Measurements from ENCODE around the gene VDAC1. TPM values are rescaled to one million over a fixed set of nuclear protein-coding genes. Genes with fewer than 3 reads are reported as not detected.

The VDAC1 gene
- total RNA-seq, 1 donor from 2014 or later, result 207 TPM

DNA sequence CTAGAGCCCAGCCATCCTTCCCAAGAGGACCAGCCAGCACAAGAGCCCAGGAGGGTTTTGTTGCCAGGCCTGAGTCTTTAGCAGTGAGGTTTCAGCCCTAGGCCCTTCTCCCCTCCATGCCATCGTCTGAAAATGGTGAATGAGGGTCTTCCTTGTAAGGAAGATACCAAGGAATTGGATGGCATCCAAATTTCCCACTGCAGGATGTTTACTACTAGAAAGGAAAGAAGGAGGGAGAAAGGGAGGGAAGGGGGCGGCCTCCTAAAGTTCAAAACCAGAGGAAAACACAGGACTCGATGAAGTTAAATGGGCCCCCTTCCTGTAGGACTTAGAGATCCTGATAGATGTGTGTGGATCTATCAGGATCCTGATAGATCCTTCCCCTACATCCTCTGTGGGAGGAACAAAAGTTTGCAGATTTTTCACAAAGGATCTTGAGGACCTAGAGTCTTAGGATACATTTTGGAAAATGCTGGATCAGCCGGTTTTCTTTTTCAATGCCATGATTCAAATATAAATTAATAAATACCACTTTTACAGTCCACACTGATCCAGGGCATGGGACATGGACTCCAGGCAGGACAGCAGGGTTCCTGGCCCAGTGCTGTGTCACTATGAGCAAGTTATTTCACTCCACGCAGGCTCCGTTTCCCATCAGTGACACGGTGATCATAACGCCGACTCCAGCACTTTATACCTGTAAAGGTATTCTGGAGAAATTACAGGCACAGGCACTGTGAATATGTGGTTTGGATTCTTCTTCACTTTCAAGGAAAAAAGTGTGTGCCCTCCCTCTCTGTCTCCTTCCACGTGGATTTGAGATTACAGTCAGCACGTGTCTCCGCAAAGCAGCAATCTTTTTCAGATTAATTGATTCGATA, 77.2 kb downstream of the VDAC1 start:
- DNase-seq (ENCODE audit: low spot score), result no peak

DNA sequence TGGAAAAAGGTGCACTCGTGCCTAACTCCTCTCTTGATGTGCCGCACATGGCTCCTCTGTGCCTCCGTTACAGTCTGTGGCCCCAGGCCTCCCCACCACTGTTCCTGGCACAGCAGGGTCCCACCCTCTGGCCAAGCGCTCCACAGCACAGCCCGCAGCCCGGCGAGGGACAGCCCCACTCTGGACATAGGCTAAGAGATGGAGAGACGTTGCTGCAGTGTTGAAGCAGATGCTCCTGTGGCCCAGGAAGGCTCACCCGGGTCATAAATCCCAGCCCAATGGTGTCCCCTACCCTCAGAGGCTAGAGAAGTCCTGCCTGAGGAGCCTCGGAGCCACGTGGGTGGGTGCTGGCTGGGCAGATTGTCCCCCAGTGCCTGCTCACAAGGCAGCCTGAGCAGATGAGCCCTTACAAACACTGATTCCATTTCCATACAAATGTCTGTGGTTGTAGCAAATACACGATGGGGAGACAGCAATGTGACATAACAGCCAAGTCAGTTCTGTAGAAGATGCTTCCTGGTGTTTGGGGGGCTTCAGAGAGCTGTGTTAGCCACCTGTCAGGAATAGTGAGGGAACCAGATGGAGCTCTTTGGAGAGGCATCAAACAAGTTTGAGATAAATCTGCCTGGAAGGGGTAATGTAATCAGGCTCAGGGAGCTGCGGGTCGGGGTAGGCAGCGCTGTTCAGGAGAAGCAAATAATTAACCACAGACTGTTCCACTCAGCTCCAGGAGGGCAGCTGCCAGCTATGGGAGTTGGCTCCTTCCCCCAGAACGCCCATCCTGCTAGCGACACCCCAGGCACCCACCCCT, 78.1 kb downstream of the VDAC1 start:
- DNase-seq (ENCODE audit: low spot score), result no peak

DNA sequence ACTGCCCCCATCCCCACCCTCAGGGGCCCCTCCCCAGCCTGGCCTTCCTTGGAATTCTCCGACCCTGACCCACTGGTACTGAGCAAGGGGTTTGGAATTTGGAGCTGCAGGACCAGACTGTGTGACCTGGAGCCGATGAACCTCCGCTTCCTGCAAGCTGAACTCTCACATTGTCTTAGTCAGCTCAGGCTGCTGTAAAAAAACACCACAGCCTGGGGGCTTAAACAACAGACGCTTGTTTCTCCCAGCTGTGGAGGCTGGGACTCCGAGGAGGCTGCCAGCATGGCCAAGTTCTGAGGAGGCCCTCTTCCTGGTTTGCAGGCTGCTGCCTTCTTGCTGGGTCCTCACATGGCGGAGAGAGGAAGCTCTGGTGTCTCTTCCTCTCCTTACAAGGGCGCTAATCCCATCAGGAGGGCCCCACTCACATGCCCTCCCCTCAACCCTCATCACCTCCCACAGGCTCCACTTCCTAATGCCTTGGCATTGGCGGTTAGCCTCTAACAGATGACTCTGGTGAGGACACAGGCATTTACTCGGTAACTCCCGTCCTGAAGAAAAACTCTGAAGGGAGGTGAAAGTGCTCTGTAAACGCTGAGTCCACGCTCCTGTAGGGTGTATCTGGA, 78.8 kb downstream of the VDAC1 start:
- no peak for DNase-seq (ENCODE audit: low spot score)

DNA sequence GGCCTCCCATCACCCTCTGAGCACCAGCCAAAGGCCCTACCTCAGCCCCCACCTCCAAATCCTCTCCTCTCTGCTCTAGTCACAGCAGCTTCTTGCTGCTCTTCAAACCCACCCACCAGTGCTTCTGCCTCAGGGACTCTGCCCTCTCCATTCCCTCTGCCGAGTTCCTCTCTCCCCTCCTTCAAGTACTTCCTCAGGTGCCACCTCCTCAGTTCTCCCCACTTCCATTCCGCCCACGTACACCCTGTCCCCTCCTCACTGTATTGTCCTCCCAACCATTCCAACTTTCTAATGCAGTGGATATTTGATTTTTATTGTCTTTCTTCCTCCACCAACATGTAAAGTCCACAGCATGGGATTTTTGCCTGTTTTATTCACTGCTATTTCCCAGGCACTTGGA, 79.5 kb downstream of the VDAC1 start:
- DNase-seq (ENCODE audit: low spot score), result no peak

- DNase-seq (ENCODE audit: low spot score), result no peak
Observed at GRCh38 chr5:133924221-133924920, 80.4 kb downstream of the VDAC1 start.

- DNase-seq (ENCODE audit: low spot score), result no peak
Observed at GRCh38 chr5:133921979-133922378, 82.8 kb downstream of the VDAC1 start.

Other genes with a start within 250 kb of the VDAC1 start
- gene C5orf15, start 36.4 kb downstream of the VDAC1 start, total RNA-seq (ENCODE audit: insufficient read depth, low replicate concordance), result 59.5 TPM
- gene TCF7, start 109.7 kb upstream of the VDAC1 start, total RNA-seq (ENCODE audit: insufficient read depth, low replicate concordance), result 0.96 TPM
- 83.3 TPM for gene SKP1, start 172.0 kb upstream of the VDAC1 start, total RNA-seq (ENCODE audit: insufficient read depth, low replicate concordance)
- gene PPP2CA, start 221.1 kb upstream of the VDAC1 start, total RNA-seq (ENCODE audit: insufficient read depth, low replicate concordance), result 61.9 TPM

Data from umbilical cord (tissue), 2 donors.